Uterus (tissue), 2 donors: ENCODE results near the gene MTHFR.

Experiments used
- POLR2A ChIP-seq, 2 donors: fragments of 450-650 bp; IDR thresholded peaks; one replicate each; pipeline ENCODE4 v1.6.1; 2016; ENCODE audit warnings: antibody characterized with exemption in 2 of 2, mild to moderate bottlenecking in 1 of 2, moderate library complexity in 1 of 2
- TF ChIP-seq, protein P1 (sequence below), 4 experiments: fragments of 200-600 bp in 2 of 4; fragments of 450-650 bp in 2 of 4; sonication (generic) in 2 of 4; IDR thresholded peaks; one replicate each; pipeline ENCODE4 v1.5.1; 2016 to 2019; ENCODE audit warnings: antibody characterized with exemption in 4 of 4, mild to moderate bottlenecking in 2 of 4, moderate library complexity in 1 of 4

DNA sequence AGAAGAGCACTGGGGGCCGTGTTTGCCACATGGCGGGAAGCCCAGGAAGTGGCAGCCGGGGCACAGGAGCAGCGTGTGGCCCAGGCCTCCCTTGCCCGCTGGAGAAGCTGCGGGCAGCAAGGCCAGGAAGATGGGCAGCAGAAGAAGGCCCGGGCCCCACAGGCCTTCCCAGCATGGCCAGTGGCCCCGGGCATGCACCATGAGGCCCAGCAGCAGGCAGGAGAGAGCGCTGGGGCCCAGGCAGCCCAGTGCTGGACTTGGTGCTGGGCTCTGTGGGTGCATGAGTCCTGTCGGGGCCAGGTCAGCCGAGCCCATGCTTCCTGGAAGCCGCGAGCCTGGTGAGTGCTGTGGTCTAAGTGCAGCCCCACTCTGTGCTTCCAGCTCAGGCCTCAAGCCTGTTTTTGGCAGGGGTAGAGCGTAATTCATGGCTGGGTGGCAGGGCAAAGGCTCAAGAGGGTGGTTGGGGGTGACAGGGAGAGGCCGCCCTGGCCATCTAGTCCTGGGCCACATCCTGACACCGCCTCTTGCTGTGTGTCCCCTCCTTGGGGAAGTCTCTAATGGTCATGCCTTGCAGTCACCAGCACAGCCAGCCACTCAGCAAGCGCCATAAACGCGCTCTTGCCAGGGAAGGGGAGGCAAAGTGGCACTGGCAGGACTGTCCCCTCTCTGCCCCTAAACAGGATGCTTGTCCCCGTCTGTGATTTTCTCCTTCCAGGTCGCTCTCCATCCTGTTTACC, 21.3 kb downstream of the MTHFR start:
- TF ChIP-seq, protein P1, sequence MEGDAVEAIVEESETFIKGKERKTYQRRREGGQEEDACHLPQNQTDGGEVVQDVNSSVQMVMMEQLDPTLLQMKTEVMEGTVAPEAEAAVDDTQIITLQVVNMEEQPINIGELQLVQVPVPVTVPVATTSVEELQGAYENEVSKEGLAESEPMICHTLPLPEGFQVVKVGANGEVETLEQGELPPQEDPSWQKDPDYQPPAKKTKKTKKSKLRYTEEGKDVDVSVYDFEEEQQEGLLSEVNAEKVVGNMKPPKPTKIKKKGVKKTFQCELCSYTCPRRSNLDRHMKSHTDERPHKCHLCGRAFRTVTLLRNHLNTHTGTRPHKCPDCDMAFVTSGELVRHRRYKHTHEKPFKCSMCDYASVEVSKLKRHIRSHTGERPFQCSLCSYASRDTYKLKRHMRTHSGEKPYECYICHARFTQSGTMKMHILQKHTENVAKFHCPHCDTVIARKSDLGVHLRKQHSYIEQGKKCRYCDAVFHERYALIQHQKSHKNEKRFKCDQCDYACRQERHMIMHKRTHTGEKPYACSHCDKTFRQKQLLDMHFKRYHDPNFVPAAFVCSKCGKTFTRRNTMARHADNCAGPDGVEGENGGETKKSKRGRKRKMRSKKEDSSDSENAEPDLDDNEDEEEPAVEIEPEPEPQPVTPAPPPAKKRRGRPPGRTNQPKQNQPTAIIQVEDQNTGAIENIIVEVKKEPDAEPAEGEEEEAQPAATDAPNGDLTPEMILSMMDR (IDR thresholded peaks at IDR 0.05) = no peak
- no peak for TF ChIP-seq POLR2A (IDR thresholded peaks at IDR 0.05)
